GM12801 (cell line): ENCODE results near the gene ARL13B.

Source experiments
- CTCF ChIP-seq: IDR thresholded peaks from one replicate; pipeline ENCODE4 v1.5.1; 2011; ENCODE audit warnings: control low read depth; ENCODE audit not compliant: insufficient read length; ENCODE audit errors: extremely low read depth

Gene ARL13B

GRCh38 chr3:93988764-93989163, 8.8 kb downstream of the ARL13B start:
- no peak for TF ChIP-seq CTCF

GRCh38 chr3:93989241-93989640, 9.3 kb downstream of the ARL13B start:
- TF ChIP-seq CTCF = no peak

GRCh38 chr3:93991631-93992030, 11.7 kb downstream of the ARL13B start:
- TF ChIP-seq CTCF = no peak

- TF ChIP-seq CTCF = no peak
These were observed 12.3 kb downstream of the ARL13B start for GRCh38 chr3:93992207-93992606.

GRCh38 chr3:93994056-93994455, 14.1 kb downstream of the ARL13B start:
- no peak for TF ChIP-seq CTCF

- no peak for TF ChIP-seq CTCF
These were observed 21.2 kb downstream of the ARL13B start for GRCh38 chr3:94001191-94001590.

- no peak for TF ChIP-seq CTCF
These were observed 22.0 kb downstream of the ARL13B start for GRCh38 chr3:94001827-94002495.
